Activated T-cell treated with anti-CD3 and anti-CD28 coated beads, Interleukin-2, amount 50 U/mL, for 24 hours (primary cell): ENCODE results near the gene INS.

Experiments used
- DNase-seq: peaks from one replicate; pipeline ENCODE4 v3.0.0-alpha.2; 2020
- H3K27ac Mint-ChIP-seq: 2 replicates; pipeline ENCODE4 v1.8.0; 2020; ENCODE audit warnings: mild to moderate bottlenecking, mixed read lengths
- H3K27me3 Mint-ChIP-seq: 2 replicates; pipeline ENCODE4 v1.8.0; 2020; ENCODE audit warnings: mixed read lengths
- H3K36me3 Mint-ChIP-seq: 2 replicates; pipeline ENCODE4 v1.8.0; 2020; ENCODE audit warnings: low read depth, mixed read lengths
- H3K4me1 Mint-ChIP-seq: 2 replicates; pipeline ENCODE4 v1.8.0; 2020; ENCODE audit warnings: low read depth, mixed read lengths
- H3K4me3 Mint-ChIP-seq: 2 replicates; pipeline ENCODE4 v1.8.0; 2020; ENCODE audit warnings: mild to moderate bottlenecking, moderate library complexity, mixed read lengths
- H3K9me3 Mint-ChIP-seq: 2 replicates; pipeline ENCODE4 v1.8.0; 2020; ENCODE audit warnings: mixed read lengths

Gene INS

DNA sequence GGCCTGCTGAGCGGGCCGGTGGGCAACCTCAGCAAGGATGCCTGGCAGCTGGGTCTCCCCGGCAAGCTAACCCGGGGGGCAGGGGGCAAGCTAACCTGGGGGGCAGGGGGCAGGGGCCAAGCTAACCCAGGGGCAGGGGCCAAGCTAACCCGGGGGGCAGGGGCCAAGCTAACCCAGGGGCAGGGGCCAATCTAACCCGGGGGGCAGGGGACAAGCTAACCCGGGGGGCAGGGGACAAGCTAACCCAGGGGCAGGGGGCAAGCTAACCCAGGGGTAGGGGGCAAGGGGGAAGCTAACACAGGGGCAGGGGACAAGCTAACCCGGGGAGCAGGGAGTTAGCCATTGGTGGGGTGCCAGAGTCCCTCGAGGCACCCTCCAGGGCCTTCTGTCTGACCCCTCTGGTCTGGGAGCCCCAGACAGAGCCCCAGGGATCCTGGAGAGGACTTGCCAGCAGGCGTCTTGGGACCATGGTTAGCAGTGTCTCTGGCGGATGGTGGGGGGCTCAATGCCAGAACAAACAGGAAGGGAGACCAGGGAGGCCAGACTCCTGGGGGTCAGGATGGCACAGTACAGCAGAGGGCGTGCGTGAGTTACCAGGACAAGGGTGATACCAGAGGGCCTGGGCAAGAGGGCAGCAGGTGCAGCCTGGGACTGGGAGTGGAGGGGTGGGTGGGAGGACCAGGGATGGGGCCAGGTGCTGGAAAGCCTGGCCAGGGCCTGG, 37.9 kb downstream of the INS start:
- Mint-ChIP-seq H3K36me3 (no peaks in the 10 kb centered on the region), H3K4me3 (no peak overlapping the region), H3K4me1 (no peaks in the 10 kb centered on the region), H3K9me3 (no peaks in the 10 kb centered on the region), H3K27me3 (peaks cover 43% of the 10 kb centered on the region), H3K27ac (no peak overlapping the region)
- no peak for DNase-seq

DNA sequence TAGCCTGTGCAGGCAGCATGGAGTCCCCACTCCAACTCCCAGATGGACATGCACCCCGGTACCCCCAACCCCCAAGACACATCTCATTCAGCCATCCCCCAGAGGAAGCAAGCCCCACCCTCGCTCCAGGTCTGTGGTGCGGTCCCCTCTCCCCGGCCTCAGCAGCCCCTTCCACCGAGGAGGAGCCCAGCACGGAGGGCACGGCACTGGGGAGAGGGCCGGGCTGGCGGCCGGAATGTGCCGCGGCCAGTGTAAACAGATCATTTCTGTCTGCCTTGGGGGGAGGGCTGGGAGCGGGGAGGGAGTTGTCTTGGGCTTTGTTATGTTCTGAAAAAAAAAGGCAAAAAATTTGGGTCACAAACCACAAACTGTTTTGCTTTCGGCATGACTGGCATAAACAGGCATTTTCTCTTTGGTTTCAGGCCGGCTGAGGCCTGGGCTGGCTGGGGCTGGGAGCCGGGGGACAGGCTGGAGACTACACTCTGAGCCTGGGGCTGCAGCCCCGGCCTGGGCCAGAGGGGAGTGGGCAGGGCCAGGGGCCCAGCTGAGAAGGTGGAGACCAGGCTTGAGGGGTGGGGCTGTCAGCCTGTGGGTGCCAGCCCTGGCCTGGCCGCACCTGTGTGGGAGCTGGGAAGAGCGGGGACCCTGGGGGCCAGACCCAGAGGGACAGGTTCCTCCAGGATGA, 38.6 kb downstream of the INS start:
- no peak for DNase-seq
- Mint-ChIP-seq H3K36me3 (no peaks in the 10 kb centered on the region), H3K9me3 (no peaks in the 10 kb centered on the region), H3K27me3 (peaks cover 40% of the 10 kb centered on the region), H3K4me1 (no peaks in the 10 kb centered on the region), H3K4me3 (no peak overlapping the region), H3K27ac (no peak overlapping the region)

DNA sequence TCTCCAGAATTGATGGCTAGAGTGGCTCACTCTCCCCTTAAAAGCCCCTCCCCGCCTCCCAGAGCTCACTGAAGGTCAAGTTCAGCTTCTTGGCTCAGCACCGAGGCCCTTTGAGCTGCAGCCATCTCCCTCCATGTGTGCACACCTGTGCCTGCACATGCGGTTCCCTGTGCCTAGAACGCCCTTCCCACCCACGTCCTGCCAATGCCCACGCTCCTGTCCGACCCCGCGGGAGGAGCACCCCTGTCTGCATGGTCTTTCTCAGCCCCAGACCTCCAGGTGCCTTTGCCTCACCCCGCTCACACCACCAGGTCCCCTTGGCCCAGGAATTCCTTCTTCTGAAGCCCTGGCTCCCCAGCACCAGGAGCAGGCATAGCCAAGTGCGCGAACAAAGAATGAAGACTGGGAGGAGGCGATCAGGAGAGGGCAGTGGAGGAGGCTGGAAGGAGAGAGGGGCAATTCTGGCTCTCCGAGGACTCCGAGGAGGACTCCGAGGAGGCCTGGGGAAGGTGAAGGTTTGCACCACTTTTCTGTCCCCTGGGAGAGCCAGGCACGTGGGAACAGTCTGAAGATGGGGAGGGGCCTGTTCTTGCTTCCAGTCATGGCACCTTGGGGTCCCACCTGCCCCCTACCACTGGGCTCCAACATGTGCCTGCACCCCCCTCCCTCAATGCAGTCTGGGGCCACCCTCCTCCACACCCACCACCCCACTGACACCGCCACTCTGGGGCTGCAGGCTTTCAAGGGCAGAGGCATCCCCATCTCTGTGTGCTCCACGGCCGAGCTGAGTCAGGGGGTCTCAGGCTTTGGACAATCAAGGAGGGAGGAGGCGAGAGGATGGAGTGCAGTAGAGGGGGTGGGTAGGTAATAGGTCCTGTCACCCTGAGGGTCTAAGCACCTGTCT, 39.5 kb downstream of the INS start:
- Mint-ChIP-seq H3K27ac (no peak overlapping the region), H3K9me3 (no peaks in the 10 kb centered on the region), H3K4me1 (no peaks in the 10 kb centered on the region), H3K27me3 (peaks cover 40% of the 10 kb centered on the region), H3K4me3 (no peak overlapping the region), H3K36me3 (no peaks in the 10 kb centered on the region)
- no peak for DNase-seq

DNA sequence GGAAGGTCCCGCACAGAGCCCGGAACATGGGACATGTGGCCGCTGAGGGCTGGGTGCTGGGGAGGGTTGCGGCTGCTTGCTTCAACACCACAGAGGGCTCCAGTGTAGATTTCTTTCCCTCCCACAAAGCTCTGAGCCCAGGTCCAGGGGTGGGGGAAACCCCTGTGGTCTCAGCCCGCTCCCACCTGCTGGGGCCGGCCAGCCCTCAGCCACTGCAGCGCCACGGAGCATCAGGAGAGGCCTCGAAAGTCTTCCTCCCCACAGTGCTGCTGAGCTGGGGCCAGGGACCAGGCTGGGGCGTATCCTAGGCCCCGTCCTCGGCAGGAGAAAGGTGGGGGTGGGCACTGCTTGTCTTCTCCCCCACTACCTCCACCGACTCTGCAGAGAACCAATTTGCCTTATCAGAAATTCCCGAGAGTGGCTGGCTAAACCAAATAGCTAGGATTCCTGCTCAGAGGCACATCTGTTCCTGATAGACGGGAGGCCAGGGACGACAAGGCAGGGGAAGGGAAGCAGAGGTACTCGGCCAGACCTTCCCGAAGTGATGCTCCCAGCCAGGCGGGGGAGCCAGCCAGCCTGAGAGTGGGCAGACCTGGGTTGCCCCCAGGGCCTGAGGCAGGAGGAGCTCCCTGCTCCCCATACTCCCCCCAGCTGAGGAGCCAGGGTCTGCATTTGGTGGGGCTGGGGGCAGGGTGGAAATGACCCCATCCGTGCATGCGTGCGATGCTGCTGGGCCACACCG, 40.5 kb downstream of the INS start:
- no peaks in the 10 kb centered on the region for H3K4me1 Mint-ChIP-seq
- no peak overlapping the region for H3K27ac Mint-ChIP-seq
- peaks cover 43% of the 10 kb centered on the region for H3K27me3 Mint-ChIP-seq

DNA sequence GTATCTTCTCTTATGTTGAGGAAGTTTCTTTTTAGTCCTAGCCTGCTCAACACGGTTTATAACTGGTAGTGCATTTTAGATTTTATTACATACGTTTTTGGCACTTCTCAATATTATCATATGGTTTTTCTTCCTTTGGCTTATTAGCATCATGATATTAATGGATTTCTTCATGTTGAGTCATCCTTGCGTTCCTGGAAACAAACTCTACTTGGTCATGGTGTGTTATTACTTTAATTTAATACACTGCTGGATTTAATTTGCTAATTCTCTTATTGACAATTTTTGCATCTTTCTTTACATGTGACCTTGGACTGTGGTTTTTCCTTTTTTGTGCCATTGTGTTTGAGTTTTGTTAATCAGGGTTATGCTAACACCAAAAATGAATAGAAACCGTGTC, 42.3 kb downstream of the INS start:
- Mint-ChIP-seq H3K4me3 (no peak overlapping the region), H3K9me3 (no peaks in the 10 kb centered on the region), H3K36me3 (no peaks in the 10 kb centered on the region), H3K27ac (no peak overlapping the region), H3K27me3 (peaks cover 32% of the 10 kb centered on the region), H3K4me1 (no peaks in the 10 kb centered on the region)
- no peak for DNase-seq

More for the DNA sequence above, 40.5 kb downstream of the INS start:
- no peaks in the 10 kb centered on the region for H3K9me3 Mint-ChIP-seq
- H3K36me3 Mint-ChIP-seq: no peaks in the 10 kb centered on the region
- H3K4me3 Mint-ChIP-seq: no peak overlapping the region
- no peak for DNase-seq

DNA sequence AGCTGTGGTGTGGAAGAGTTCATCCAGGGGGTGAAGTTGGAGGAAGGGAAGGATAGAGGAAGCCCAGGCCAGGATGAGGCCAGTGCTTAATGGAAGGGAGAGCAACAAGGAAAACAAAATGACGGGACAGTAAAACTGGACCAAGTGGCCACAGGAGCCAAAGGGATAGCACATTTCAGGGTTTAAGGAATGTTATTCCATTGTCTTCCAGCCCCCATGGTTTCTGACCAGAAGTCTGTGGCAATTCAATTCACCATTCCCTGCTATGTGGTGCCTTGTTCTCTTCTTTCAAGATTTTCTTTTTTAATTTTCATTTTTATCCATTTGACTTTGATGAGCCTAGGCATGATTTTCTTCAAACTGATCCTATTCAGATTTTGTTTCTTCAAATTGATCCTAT, 44.3 kb downstream of the INS start:
- Mint-ChIP-seq H3K4me3 (no peak overlapping the region), H3K36me3 (no peaks in the 10 kb centered on the region), H3K27me3 (peaks cover 22% of the 10 kb centered on the region), H3K9me3 (no peaks in the 10 kb centered on the region), H3K4me1 (no peaks in the 10 kb centered on the region), H3K27ac (no peak overlapping the region)
- DNase-seq: no peak

DNA sequence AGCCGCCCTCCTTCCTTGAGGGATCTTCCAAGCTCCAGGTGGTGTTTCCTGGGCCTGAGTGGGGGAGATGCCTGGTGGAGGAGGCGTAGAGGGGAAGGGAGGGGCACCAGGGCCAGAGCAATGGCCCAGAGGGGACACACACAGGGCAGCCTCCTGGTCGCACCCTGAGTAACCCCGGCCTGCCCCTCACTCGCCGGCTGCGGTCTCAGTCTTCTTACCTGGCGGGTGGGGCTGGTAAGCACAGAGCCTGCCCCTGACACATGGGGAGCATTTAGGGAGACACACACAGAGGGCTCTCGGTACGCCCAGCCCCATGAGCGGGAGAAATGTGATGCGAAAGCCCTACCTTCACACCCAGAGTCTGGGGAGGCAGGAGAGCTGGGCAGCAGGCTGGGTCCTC, 45.7 kb downstream of the INS start:
- H3K4me1 Mint-ChIP-seq: no peaks in the 10 kb centered on the region
- no peaks in the 10 kb centered on the region for H3K9me3 Mint-ChIP-seq
- DNase-seq: peak; percentile 25
- no peak overlapping the region for H3K4me3 Mint-ChIP-seq
- no peak overlapping the region for H3K27ac Mint-ChIP-seq
- peaks cover 16% of the 10 kb centered on the region for H3K27me3 Mint-ChIP-seq
- no peaks in the 10 kb centered on the region for H3K36me3 Mint-ChIP-seq

DNA sequence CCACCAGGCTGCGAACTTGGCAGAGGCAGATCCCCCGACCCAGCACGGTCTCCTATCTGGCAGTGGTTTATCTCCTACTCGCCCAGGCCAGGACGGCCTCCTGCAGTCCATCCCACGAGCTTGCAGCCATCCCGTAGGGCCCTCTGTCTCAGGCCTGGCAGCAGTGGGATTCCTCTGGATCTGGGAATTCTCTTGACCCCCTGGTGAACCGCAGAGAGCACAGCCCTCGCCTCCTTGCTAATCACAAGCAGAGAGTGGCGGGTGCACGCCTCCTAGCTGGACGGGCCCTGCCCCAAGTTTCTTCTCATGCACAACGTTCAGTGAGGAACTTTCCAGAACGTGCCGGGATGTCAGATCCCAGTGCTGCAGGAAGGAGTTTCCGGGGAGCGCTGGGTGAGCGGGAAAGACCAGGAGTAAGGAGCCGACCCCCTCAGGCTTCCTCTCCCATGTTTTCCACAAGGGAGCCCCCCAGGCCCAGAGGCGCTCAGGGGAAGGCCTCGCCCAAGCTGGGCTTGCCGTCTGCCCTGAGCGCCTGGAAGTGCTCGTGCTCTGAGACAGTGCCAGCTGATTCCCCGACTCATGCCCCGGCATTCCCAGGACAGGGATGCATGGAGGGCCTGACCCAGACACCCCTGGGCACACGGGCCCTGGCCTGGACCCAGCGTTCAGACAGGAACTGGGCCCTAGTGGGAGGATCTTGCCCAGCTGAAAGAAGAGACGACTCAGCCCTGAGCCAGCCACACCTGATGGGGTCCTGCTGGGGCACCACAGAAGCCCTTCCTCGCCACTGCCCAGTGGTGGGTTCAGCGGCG, 46.4 kb downstream of the INS start:
- H3K9me3 Mint-ChIP-seq: no peaks in the 10 kb centered on the region
- no peaks in the 10 kb centered on the region for H3K36me3 Mint-ChIP-seq
- no peak overlapping the region for H3K4me3 Mint-ChIP-seq
- peaks cover 16% of the 10 kb centered on the region for H3K27me3 Mint-ChIP-seq
- no peak for DNase-seq
- no peaks in the 10 kb centered on the region for H3K4me1 Mint-ChIP-seq
- H3K27ac Mint-ChIP-seq: no peak overlapping the region

DNA sequence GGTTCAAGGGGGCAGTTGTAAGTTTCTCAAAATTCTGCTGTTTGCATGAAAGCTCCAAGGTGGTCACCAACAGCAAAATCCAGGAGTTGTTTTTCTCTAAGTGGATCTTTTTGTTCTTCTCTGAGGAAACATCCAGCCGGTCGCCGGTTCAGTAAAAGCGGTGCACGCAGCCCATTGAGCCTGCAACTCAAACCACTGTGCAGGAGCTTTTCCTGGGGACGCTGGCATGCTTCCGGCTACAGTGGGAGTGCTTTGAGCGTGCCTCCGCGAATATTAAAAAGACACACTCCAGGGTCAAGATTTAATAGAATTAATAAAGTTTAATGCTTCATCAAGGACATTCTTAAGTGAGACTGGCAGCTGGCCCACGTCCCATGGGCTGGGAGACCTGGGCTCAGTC, 47.2 kb downstream of the INS start:
- peaks cover 14% of the 10 kb centered on the region for H3K27me3 Mint-ChIP-seq
- H3K4me3 Mint-ChIP-seq: no peak overlapping the region
- no peaks in the 10 kb centered on the region for H3K4me1 Mint-ChIP-seq
- H3K36me3 Mint-ChIP-seq: no peaks in the 10 kb centered on the region
- no peak overlapping the region for H3K27ac Mint-ChIP-seq
- DNase-seq: no peak
- H3K9me3 Mint-ChIP-seq: no peaks in the 10 kb centered on the region

DNA sequence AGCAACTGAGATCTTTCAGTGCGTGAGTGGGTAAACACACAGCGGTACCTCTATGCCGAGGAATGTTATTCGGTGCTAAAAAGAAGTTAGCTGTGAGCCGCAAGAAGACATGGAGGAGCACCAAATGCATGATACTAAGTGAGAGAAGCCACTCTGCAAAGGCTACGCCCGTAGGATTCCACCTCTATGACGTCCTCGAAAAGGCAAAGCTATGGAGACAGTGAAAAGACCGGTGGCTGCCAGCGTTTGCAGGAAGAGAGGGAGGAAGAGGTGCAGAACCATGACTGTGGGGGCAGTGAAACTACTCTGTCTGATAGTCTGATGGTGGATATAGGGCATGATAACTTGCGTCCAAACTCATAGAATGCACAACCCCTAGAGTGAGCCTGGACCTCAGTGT, 50.5 kb downstream of the INS start:
- H3K4me1 Mint-ChIP-seq: no peaks in the 10 kb centered on the region
- peaks cover 10% of the 10 kb centered on the region for H3K27me3 Mint-ChIP-seq
- no peak overlapping the region for H3K27ac Mint-ChIP-seq

More for the DNA sequence above, 50.5 kb downstream of the INS start:
- Mint-ChIP-seq H3K4me3 (no peak overlapping the region), H3K9me3 (no peaks in the 10 kb centered on the region), H3K36me3 (no peaks in the 10 kb centered on the region)
- no peak for DNase-seq
